Fibroblast of the conjunctiva (primary cell): Measurements from ENCODE around the gene NRIP1.

Experiments used
- DNase-seq: peaks from one replicate; pipeline ENCODE4 v3.0.0-alpha.2; 2010; ENCODE audit warnings: low read depth

The NRIP1 gene

GRCh38 chr21:15005391-15005790, 59.4 kb downstream of the NRIP1 start:
- no peak for DNase-seq

DNA sequence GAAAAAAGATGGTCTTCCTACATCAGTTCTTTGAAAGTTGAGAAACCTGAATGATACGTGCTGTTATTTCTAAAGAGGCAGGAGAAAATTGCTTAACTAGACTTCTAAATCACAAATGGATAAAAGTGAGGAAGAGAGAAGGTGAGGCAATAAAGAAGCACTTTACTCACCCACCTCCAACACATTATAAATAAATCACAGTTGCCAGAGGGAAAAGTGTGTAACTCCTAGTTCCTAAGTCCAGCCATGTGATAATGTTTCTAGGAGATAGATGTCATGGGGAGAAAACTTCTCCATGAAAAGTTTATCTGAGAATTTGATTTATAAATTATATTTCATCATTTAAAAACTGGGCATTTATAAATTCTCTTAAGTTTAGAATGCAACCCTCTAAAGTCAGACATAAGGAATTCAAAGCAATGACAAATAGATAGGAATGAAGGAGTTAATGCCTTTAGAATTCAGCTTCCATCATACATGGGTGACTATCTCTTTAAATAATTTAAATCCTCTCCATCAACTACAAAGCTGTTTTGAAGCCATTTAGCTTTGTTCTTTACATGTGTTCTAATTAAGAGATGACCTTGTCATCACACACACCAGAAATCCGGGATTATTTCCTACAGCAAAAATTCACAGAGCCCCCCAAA, 60.0 kb downstream of the NRIP1 start:
- no peak for DNase-seq

DNA sequence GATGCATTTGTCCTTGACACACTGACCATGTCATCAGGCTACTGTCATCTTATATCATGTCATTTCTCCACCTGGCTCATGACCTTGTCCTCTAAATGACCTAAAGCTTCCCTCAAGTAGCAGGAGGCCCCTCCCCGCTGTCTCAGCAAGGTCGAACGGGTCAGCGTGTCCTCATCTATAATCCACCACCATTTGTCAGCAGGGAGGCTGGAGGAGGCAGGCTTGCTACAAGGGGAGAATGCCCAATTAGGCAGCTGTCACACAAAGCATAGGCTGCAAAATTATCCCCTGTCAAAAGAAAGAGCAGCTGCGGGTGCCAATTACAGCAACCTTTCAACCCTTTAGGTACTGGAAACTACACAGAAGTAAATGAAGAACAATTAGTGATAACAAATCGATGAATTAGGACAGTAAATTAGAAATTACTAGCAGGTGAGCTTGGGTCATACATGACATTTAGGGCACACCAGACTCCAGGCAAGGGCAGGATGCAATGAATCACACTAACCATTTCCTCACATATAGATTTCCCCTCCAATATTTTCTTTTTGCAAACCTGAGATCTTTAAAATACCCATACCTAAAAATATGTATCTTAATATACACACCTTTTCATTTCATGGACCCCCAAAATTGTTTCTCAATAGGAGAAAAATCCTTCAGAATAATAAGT, 61.2 kb downstream of the NRIP1 start:
- no peak for DNase-seq

DNA sequence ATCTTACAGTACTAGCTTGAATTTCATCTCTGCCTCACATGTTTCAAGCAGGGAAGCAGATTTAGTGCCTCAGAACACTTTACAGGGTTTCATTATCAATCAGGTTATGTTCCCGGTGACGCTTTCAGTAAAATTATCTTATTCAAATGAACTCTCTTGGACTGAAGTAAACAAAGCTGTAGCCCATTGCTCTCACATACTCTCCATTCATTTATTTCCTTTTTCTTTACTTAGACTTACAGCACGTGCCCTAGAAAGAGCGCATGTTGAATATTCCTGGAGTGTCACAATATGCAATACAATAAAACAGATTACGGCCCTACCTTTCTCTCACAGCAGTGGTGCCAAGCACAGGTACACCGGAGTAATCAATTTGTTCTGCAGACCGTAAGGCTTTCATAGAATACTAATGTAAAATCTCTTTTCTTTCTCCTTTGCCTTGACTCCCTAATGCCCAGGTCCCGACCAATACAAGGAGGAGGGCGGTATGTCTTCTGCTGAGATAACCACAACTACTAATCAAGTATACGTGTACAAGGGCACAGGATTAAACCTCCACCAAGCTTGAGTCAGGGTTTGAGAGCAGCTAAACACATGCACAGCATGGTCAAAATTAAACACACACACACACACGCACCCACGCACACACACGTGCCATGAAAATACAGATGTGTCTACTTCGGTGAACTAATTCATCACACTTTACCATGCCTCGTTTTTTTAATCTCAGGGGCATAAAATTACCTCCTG, 62.8 kb downstream of the NRIP1 start:
- no peak for DNase-seq

DNA sequence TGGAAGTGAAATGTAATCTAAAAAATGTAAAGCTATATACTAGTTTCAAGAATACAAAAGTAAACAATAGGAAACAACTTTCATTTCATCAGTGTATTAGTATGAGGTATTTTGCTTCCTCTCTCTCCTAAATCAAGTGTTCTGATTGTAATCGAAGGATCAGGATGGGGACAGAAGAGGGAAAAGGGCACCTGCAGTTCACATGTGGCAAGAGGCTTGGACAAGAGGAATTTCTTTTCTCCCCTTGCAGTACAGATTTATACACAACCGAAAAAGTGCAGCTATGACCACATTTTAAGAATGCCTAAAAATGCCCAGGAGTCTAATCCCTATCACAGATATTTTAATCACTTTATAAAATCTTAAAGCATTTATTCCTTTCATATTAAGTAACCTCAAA, 63.7 kb downstream of the NRIP1 start:
- DNase-seq = no peak

DNA sequence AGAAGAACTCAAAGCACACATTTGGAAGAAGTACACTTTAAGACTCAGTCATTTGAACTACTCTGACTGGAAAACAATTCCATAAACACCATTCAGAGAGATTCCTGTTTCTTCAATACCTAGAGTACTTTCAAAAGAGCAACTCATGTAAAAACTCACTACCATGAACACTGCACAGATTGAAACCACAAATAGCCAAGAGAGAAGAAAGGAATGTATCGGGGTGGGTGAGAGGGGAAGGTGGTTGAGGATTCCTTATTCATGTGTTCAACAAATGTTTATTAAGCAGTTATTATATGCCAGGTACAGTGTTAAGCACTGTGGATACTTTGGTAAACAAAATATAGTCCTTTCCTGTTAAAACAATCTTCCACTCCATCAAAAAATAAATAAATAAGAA, 64.7 kb downstream of the NRIP1 start:
- DNase-seq = no peak

DNA sequence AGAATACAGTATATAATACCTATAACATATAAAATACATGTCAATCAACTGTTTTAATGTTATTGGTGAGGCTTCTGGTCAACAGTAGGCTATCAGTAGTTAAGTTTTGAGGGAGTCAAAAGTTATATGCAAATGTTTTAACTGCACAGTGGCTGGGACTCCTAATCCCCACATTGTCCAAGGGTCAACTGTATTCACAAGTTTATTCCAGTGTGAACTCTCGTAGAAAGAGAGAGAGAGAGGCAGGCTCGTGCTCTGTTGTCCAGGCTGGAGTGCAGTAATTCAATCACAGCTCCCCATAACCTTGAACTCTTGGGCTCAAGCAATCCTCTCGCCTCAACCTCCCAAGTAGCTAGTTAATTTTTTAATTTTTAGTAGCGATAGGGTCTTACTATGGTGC, 66.0 kb downstream of the NRIP1 start:
- no peak for DNase-seq

GRCh38 chr21:14998336-14998735, 66.5 kb downstream of the NRIP1 start:
- DNase-seq = no peak

- no peak for DNase-seq
These were observed 68.9 kb downstream of the NRIP1 start for GRCh38 chr21:14995695-14996490.

GRCh38 chr21:14995226-14995625, 69.6 kb downstream of the NRIP1 start:
- no peak for DNase-seq

- DNase-seq = no peak
These were observed 71.7 kb downstream of the NRIP1 start for GRCh38 chr21:14993115-14993514.

- DNase-seq = no peak
These were observed 72.8 kb downstream of the NRIP1 start for GRCh38 chr21:14991957-14992356.

DNA sequence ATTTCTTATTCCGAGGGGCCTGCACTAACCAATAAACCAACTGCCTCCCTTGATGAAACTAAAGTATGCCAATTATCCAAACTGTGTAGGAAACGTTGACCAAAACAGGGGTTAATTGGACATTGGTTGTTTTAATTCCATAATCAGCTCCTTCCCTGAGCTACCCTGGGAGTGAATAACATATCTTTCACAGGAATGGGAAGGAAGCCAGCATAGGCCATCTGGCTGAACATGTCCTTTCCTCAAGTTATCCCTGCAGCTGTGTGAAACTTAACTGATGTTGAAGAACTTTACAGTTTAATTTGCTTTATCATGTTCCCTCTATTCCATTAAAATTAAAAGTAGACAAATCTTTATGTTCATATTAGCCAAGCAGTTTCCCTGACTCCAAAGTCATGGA, 75.4 kb downstream of the NRIP1 start:
- peak; percentile 12 for DNase-seq

- DNase-seq = no peak
These were observed 76.0 kb downstream of the NRIP1 start for GRCh38 chr21:14988760-14989159.

- no peak for DNase-seq
These were observed 77.2 kb downstream of the NRIP1 start for GRCh38 chr21:14987370-14988170.

GRCh38 chr21:14985306-14985705, 79.5 kb downstream of the NRIP1 start:
- DNase-seq = no peak

GRCh38 chr21:14982336-14982735, 82.5 kb downstream of the NRIP1 start:
- DNase-seq = no peak

DNA sequence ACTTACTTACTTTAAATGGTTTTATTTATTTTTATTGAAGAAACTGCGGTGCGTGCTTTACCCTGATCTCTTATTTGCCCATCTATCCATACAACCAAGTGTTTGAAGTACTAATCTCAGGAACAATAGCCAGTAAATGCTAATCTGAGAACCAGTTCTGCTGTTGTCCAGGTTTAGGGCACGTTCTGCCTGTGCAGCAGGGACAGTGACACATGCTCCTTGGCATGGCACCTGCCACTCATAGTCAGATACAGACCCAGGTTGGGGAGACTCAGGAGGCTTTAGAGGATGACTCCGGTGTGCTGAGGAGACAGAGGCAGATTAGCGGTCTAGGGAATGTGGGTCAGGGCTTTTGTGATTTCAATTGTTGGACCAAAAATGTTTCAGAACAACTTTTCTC, 83.6 kb downstream of the NRIP1 start:
- DNase-seq = no peak

- no peak for DNase-seq
These were observed 85.5 kb downstream of the NRIP1 start for GRCh38 chr21:14979264-14979663.

GRCh38 chr21:14977814-14978213, 87.0 kb downstream of the NRIP1 start:
- no peak for DNase-seq

DNA sequence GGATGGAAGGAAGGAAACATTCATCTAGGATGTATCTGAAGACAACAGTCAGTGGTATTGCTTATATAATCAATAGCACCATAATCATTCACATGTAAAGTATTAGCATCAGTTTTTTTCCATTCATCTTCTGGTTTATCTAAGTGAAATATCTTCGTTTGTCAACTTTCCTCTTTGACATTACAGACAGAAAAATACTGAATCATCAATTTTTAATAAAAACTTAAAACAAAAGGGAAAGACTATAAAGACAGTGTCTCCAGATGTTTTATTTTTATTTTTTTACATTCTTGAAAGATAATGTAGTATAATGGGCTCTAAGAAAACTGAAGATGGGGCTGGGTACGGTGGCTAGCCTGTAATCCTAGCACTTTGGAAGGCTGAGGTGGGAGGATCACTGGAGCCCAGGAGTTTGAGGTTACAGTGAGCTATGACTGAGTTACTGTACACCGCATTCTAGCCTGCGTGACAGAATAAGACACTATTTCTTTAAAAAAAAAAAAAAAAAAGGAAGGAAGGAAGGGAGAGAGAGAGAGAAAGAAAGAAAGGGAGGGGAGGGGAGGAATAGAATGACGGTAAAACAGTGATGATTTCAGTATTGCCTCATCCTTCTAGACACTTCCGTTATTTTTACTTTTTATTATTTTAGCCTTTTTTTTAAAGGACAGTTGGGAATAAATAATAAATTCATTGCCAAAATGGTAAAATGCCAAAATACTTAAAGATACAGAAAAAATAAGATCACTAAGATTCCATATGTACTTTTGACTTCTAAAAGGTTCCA, 89.5 kb downstream of the NRIP1 start:
- no peak for DNase-seq
